Testis (tissue), 2 donors: Measurements from ENCODE around the gene CPAMD8.

Experiments used
- POLR2A ChIP-seq: fragments of 450-650 bp; IDR thresholded peaks from one replicate; pipeline ENCODE4 v1.6.1; 2017; ENCODE audit warnings: antibody characterized with exemption, mild to moderate bottlenecking, moderate library complexity
- TF ChIP-seq, protein P1 (sequence below), 3 experiments: fragments of 450-650 bp in 2 of 3; fragments of 200-600 bp in 1 of 3; sonication (generic) in 1 of 3; IDR thresholded peaks; one replicate each; pipeline ENCODE4 v1.5.1; 2016 to 2019; ENCODE audit warnings: antibody characterized with exemption in 3 of 3, mild to moderate bottlenecking in 2 of 3, moderate library complexity in 1 of 3

DNA sequence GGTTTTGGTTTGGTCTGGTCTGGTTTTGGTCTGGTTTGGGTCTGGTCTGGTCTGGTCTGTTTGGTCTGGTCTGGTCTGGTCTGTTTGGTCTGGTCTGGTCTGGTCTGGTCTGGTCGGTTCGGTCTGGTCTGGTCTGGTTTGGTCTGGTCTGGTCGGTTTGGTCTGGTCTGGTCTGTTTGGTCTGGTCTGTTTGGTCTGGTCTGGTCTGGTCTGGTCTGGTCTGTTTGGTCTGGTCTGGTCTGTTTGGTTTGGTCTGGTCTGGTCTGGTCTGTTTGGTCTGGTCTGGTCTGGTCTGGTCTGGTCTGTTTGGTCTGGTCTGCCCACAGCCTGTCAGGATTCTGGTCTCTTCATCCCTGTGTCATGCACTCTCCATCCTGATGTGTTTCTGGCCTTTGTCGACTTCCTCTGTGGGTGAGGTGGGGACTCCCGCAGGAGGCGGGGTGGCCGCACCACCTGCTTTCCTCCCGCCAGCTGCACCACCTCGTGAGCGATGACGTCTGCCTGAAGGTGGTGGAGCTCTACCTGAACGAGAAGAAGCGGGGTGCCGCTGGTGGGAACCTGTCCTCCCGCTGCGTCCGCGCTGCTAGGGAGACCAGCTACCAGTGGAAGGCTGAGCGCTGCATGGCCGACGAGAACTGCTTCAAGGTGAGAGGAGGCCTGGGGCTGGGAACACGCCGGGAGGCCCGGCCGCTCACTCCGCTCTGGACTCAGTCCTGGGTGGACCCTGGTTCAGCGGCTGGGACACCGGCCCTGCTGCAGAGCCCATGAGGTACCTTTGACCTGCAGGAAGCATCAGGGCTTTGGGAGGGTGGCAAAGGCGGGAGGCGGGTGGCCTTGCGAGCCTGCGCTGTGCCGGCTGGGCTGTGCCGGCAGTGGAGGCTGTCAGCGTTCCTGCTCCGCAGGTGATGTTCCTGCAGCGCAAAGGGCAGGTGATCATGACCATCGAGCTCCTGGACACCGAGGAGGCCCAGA, 150.7 kb downstream of the CPAMD8 start:
- TF ChIP-seq, protein P1, sequence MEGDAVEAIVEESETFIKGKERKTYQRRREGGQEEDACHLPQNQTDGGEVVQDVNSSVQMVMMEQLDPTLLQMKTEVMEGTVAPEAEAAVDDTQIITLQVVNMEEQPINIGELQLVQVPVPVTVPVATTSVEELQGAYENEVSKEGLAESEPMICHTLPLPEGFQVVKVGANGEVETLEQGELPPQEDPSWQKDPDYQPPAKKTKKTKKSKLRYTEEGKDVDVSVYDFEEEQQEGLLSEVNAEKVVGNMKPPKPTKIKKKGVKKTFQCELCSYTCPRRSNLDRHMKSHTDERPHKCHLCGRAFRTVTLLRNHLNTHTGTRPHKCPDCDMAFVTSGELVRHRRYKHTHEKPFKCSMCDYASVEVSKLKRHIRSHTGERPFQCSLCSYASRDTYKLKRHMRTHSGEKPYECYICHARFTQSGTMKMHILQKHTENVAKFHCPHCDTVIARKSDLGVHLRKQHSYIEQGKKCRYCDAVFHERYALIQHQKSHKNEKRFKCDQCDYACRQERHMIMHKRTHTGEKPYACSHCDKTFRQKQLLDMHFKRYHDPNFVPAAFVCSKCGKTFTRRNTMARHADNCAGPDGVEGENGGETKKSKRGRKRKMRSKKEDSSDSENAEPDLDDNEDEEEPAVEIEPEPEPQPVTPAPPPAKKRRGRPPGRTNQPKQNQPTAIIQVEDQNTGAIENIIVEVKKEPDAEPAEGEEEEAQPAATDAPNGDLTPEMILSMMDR (IDR thresholded peaks at IDR 0.05): no peak
- no peak for TF ChIP-seq POLR2A
